Trophoblast cell (in vitro differentiated cells and primary cell): ENCODE measurements around the gene COMMD8.

ENCODE experiments used
- DNase-seq, 2 donors: peaks; one replicate each; pipeline ENCODE4 v3.0.0-alpha.2; 2016
- H2AFZ ChIP-seq: 2 replicates; pipeline ENCODE4 v1.6.1; 2013; ENCODE audit warnings: low read length, moderate library complexity, mild to moderate bottlenecking; ENCODE audit not compliant: insufficient read depth, poor library complexity
- H2AK5ac ChIP-seq: 2 replicates; pipeline ENCODE4 v1.6.1; 2013; ENCODE audit warnings: mild to moderate bottlenecking, low read length
- H2BK120ac ChIP-seq: 2 replicates; pipeline ENCODE4 v1.6.1; 2013; ENCODE audit warnings: low read length, mild to moderate bottlenecking, moderate library complexity; ENCODE audit not compliant: insufficient read depth, poor library complexity
- H2BK12ac ChIP-seq: 2 replicates; pipeline ENCODE4 v1.6.1; 2013; ENCODE audit warnings: mild to moderate bottlenecking, low read length, moderate library complexity
- H2BK5ac ChIP-seq: 2 replicates; pipeline ENCODE4 v1.6.1; 2013; ENCODE audit warnings: low read length, low read depth, moderate library complexity, mild to moderate bottlenecking; ENCODE audit not compliant: poor library complexity
- H3K14ac ChIP-seq: 2 replicates; pipeline ENCODE4 v1.6.1; 2013; ENCODE audit warnings: mild to moderate bottlenecking, low read length
- H3K18ac ChIP-seq: 2 replicates; pipeline ENCODE4 v1.6.1; 2013; ENCODE audit warnings: mild to moderate bottlenecking, low read length
- H3K23ac ChIP-seq: 2 replicates; pipeline ENCODE4 v1.6.1; 2013; ENCODE audit warnings: low read length
- H3K27ac ChIP-seq: 2 replicates; pipeline ENCODE4 v1.5.1; 2013; ENCODE audit warnings: low read depth, mild to moderate bottlenecking, inconsistent platforms, low read length, moderate library complexity
- H3K27me3 ChIP-seq: 2 replicates; pipeline ENCODE4 v1.6.1; 2013; ENCODE audit warnings: inconsistent platforms, mild to moderate bottlenecking, low read length, moderate library complexity; ENCODE audit not compliant: insufficient read depth
- H3K36me3 ChIP-seq, 2 experiments: 1 replicate in 1 of 2; 2 replicates in 1 of 2; pipeline ENCODE4 v1.6.1; 2013; ENCODE audit warnings: low read length in 2 of 2, mild to moderate bottlenecking in 2 of 2, moderate library complexity in 1 of 2; ENCODE audit not compliant: insufficient read depth in 2 of 2, control insufficient read depth in 1 of 2
- H3K4ac ChIP-seq: 2 replicates; pipeline ENCODE4 v1.6.1; 2013; ENCODE audit warnings: low read depth, mild to moderate bottlenecking, low read length, moderate library complexity
- H3K4me1 ChIP-seq, 2 experiments: 1 replicate in 1 of 2; 2 replicates in 1 of 2; pipeline ENCODE4 v1.6.1; 2013; ENCODE audit warnings: low read length in 2 of 2, mild to moderate bottlenecking in 2 of 2, moderate library complexity in 1 of 2; ENCODE audit not compliant: insufficient read depth in 2 of 2, control insufficient read depth in 1 of 2
- H3K4me2 ChIP-seq: 2 replicates; pipeline ENCODE4 v1.6.1; 2013; ENCODE audit warnings: inconsistent platforms, mild to moderate bottlenecking, low read length, moderate library complexity
- H3K4me3 ChIP-seq: 2 replicates; pipeline ENCODE4 v1.5.1; 2013; ENCODE audit warnings: mild to moderate bottlenecking, low read depth, low read length, inconsistent platforms
- H3K79me1 ChIP-seq: one replicate; pipeline ENCODE4 v1.6.1; 2013; ENCODE audit warnings: low read length
- H3K79me2 ChIP-seq: 2 replicates; pipeline ENCODE4 v1.6.1; 2013; ENCODE audit warnings: low read length, mild to moderate bottlenecking; ENCODE audit not compliant: control insufficient read depth, insufficient read depth, poor library complexity
- H3K9ac ChIP-seq: 2 replicates; pipeline ENCODE4 v1.6.1; 2013; ENCODE audit warnings: mild to moderate bottlenecking, low read length
- H3K9me3 ChIP-seq: 2 replicates; pipeline ENCODE4 v1.6.1; 2013; ENCODE audit warnings: low read depth, mild to moderate bottlenecking, control low read depth, inconsistent platforms, low read length; ENCODE audit not compliant: insufficient read depth
- H4K12ac ChIP-seq: 2 replicates; pipeline ENCODE4 v1.6.1; 2013; ENCODE audit warnings: low read depth, mild to moderate bottlenecking, low read length, moderate library complexity
- H4K8ac ChIP-seq: 2 replicates; pipeline ENCODE4 v1.6.1; 2013; ENCODE audit warnings: low read depth, mild to moderate bottlenecking, low read length, moderate library complexity
- H4K91ac ChIP-seq: one replicate; pipeline ENCODE4 v1.6.1; 2013; ENCODE audit warnings: low read depth, mild to moderate bottlenecking, low read length, moderate library complexity
- WGBS: extraction: QIAGEN DNeasy Blood & Tissue Kit; methylation state at CpG from one replicate; pipeline ENCODE4 v1.1.7; 2013; ENCODE audit warnings: missing lambda C conversion rate; ENCODE audit not compliant: insufficient read length, insufficient coverage; ENCODE audit errors: extremely low coverage; 5-methylcytosine and 5-hydroxymethylcytosine counted together

Gene COMMD8

DNA sequence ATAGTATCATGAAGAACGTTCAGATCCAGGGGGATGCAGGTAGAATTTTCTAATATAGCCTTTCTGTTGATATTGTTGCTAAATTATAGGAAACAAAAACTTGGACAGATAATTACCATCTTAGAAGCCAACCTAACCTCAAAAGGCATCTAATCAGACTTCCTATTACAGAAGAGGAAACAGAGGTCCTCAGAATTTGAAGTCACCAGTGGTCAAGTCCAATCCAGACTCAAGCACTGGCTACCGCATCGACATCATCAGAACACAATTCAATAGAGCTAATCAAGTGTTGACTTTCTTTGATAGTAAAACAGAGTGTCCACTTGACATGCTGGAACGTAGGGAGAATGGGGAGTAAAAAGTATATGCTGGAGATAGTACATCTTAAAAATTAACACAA lies 11.3 kb upstream of the COMMD8 start:
- H2BK5ac ChIP-seq = no peak overlapping the region
- H3K4ac ChIP-seq = no peak overlapping the region
- H3K27ac ChIP-seq = no peak overlapping the region
- no CpG with 5 or more reads among the region's 4 CpGs for WGBS
- no peak overlapping the region for H3K4me2 ChIP-seq
- H3K79me2 ChIP-seq = no peaks in the 10 kb centered on the region
- H3K9ac ChIP-seq = no peak overlapping the region
- peaks cover 16% of the 10 kb centered on the region for H3K79me1 ChIP-seq
- no peak overlapping the region for H4K12ac ChIP-seq
- H2BK120ac ChIP-seq = peak overlapping the region; percentile 58
- no peaks in the 10 kb centered on the region for H3K27me3 ChIP-seq
- no peak overlapping the region for H4K91ac ChIP-seq
- H3K4me1 ChIP-seq = peaks cover 5% of the 10 kb centered on the region in 2 experiments
- H4K8ac ChIP-seq = no peak overlapping the region
- no peak overlapping the region for H2AK5ac ChIP-seq
- no peaks in the 10 kb centered on the region for H3K9me3 ChIP-seq
- no peaks in the 10 kb centered on the region for H3K36me3 ChIP-seq
- H3K18ac ChIP-seq = no peak overlapping the region
- H2BK12ac ChIP-seq = no peak overlapping the region
- no peak for DNase-seq
- H3K23ac ChIP-seq = no peak overlapping the region
- no peak overlapping the region for H2AFZ ChIP-seq
- no peak overlapping the region for H3K14ac ChIP-seq
- no peak overlapping the region for H3K4me3 ChIP-seq

- Histone ChIP-seq H3K9ac (no peak overlapping the region), H2BK120ac (no peak overlapping the region), H3K18ac (no peak overlapping the region), H3K4me2 (no peak overlapping the region), H3K14ac (no peak overlapping the region), H3K27ac (peak overlapping the region; percentile 33), H3K23ac (no peak overlapping the region), H4K91ac (no peak overlapping the region), H3K36me3 (no peaks in the 10 kb centered on the region), H4K12ac (no peak overlapping the region), H3K4ac (no peak overlapping the region), H2AFZ (no peak overlapping the region), H3K4me3 (no peak overlapping the region), H3K79me1 (peaks cover 17% of the 10 kb centered on the region), H2BK5ac (no peak overlapping the region), H2AK5ac (no peak overlapping the region), H2BK12ac (no peak overlapping the region), H3K27me3 (no peaks in the 10 kb centered on the region), H3K79me2 (no peaks in the 10 kb centered on the region), H3K4me1 (peaks cover 5% of the 10 kb centered on the region in 2 experiments), H4K8ac (no peak overlapping the region), H3K9me3 (no peaks in the 10 kb centered on the region)
- DNase-seq = peak; percentile 48 to 92
- WGBS = no CpG with 5 or more reads among the region's 3 CpGs
Measured at GRCh38 chr4:47473141-47473750, 9.7 kb upstream of the COMMD8 start.

DNA sequence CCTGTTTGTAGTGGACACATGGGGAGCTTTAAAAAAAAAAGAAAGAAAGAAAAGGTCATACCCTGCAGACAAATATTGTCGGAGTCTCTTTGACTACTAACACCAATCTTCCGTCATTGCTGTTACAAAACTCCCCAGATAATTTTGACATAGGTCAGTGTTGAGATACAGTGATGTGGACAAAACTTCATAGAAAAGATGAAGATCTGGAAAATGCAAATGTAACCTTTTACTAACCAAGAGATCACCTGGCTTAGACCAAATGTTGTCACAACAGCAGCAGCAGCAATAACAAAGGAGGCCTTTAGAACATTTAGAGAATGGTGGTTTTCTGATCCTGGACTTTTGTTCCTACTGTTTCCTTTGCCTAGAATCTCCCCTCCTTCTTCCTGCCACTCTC lies 8.1 kb upstream of the COMMD8 start:
- H2AK5ac ChIP-seq = no peak overlapping the region
- no peak overlapping the region for H3K4ac ChIP-seq
- H2AFZ ChIP-seq = no peak overlapping the region
- H3K9ac ChIP-seq = no peak overlapping the region
- H3K18ac ChIP-seq = no peak overlapping the region
- peak overlapping the region; percentile 87 for H3K27ac ChIP-seq
- H2BK5ac ChIP-seq = peak overlapping the region; percentile 97
- peak overlapping the region; percentile 49 for H3K14ac ChIP-seq
- no peak overlapping the region for H2BK12ac ChIP-seq
- peaks cover 5% of the 10 kb centered on the region in 2 experiments for H3K4me1 ChIP-seq
- peak overlapping the region; percentile 43 for H4K91ac ChIP-seq
- WGBS = no CpG with 5 or more reads among the region's 2 CpGs
- no peaks in the 10 kb centered on the region for H3K79me2 ChIP-seq
- H4K8ac ChIP-seq = no peak overlapping the region
- H4K12ac ChIP-seq = no peak overlapping the region
- H2BK120ac ChIP-seq = peak overlapping the region; percentile 74
- no peak overlapping the region for H3K4me3 ChIP-seq
- DNase-seq = peak; percentile 56 to 94
- no peak overlapping the region for H3K4me2 ChIP-seq
- no peaks in the 10 kb centered on the region for H3K27me3 ChIP-seq
- H3K23ac ChIP-seq = no peak overlapping the region
- H3K9me3 ChIP-seq = no peaks in the 10 kb centered on the region
- H3K36me3 ChIP-seq = no peaks in the 10 kb centered on the region
- peaks cover 21% of the 10 kb centered on the region for H3K79me1 ChIP-seq

DNA sequence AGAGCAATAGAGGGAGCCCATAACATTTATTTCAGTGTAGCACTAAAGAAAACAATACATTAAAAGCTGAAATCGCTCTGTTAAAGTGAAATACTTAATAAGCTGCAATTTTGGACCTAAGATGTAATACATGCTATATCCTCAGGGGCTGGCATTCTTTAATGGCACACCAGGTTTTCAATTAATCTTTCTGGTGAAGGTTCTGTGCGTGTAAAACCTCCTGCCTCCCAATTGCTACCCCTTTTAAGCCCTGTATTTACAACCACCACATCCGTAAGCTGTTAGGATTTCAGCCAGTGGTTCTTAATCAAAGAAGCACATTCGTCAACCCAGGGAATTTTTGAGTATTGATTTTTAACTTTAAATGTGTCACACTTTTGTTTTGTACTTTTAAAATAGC lies 7.6 kb upstream of the COMMD8 start:
- Histone ChIP-seq H3K4me3 (no peak overlapping the region), H4K8ac (no peak overlapping the region), H3K79me1 (peaks cover 21% of the 10 kb centered on the region), H3K27me3 (no peaks in the 10 kb centered on the region), H3K23ac (no peak overlapping the region), H4K12ac (no peak overlapping the region), H3K4me2 (no peak overlapping the region), H2BK5ac (peak overlapping the region; percentile 93), H3K18ac (no peak overlapping the region), H2AK5ac (no peak overlapping the region), H3K27ac (peak overlapping the region; percentile 81), H3K9ac (no peak overlapping the region), H3K36me3 (no peaks in the 10 kb centered on the region), H4K91ac (peak overlapping the region; percentile 65), H3K9me3 (no peaks in the 10 kb centered on the region), H3K4ac (no peak overlapping the region), H3K14ac (peak overlapping the region; percentile 96), H3K4me1 (peaks cover 5 to 8% of the 10 kb centered on the region in 2 experiments), H2BK12ac (no peak overlapping the region), H2BK120ac (peak overlapping the region; percentile 98), H2AFZ (no peak overlapping the region), H3K79me2 (no peaks in the 10 kb centered on the region)
- no peak for DNase-seq
- no CpG with 5 or more reads among the region's 4 CpGs for WGBS
